ENCODE results near the gene GGA1. TPM values are rescaled to one million over a fixed set of nuclear protein-coding genes. Genes with fewer than 3 reads are reported as not detected.

Gene GGA1
- total and polyA plus RNA-seq, 2 of the 4 experiments (the other 2 are of a cell fraction), result 17.2 to 48.5 TPM

GRCh38 chr22:37660709-37661045 is 52.0 kb downstream of the GGA1 start:
- Histone ChIP-seq H2AK5ac (ENCODE audit: low read depth, low read length) (peak overlapping the region; percentile 24; the same call in 1 of the 2 replicates), H3K27me3 (ENCODE audit: control insufficient read depth, insufficient read depth, low read length) (no peaks in the 10 kb centered on the region), H3K79me1 (ENCODE audit: low read depth in 1 of 2, low read length in 2 of 2) (peaks cover 30 to 63% of the 10 kb centered on the region in 2 experiments; a peak in 3 of 4 replicates), H3K36me3 (ENCODE audit: control insufficient read depth, insufficient read depth, low read length) (peaks cover 3% of the 10 kb centered on the region; the same call in 1 of the 2 replicates), H4K91ac (ENCODE audit: insufficient read depth, low read depth, low read length) (no peak overlapping the region), H3K18ac (ENCODE audit: low read depth, low read length) (no peak overlapping the region), H3K4me2 (ENCODE audit: low read depth, low read length) (no peak overlapping the region), H4K20me1 (ENCODE audit: insufficient read depth, low read length) (peaks cover 31% of the 10 kb centered on the region), H4K8ac (ENCODE audit: low read depth in 2 of 2, low read length in 2 of 2) (no peak overlapping the region), H3K4ac (ENCODE audit: low read depth, low read length) (peak overlapping the region; percentile 23; the same call in 1 of the 2 replicates), H3K4me3 (ENCODE audit: insufficient read depth, low read depth, low read length) (no peak overlapping the region), H3K9me1 (ENCODE audit: insufficient read depth, low read length) (peaks cover 11% of the 10 kb centered on the region), H2BK15ac (ENCODE audit: low read depth, low read length) (no peak overlapping the region), H2AK9ac (replicated peaks; ENCODE audit: low read depth, low read length, poor library complexity) (no peak overlapping the region), H2BK5ac (ENCODE audit: low read depth, low read length, poor library complexity, severe bottlenecking) (peak overlapping the region; percentile 25), H2BK120ac (ENCODE audit: low read depth, low read length) (no peak overlapping the region), H3K14ac (replicated peaks; ENCODE audit: low read depth, low read length) (no peak overlapping the region), H3K9ac (ENCODE audit: low read depth, low read length) (0 out of 2 replicates have a peak overlapping the region, but pooled peaks have one; percentile 1), H4K5ac (ENCODE audit: low read depth, low read length) (no peak overlapping the region), H2BK20ac (ENCODE audit: low read depth, low read length) (no peak overlapping the region), H3K27ac (ENCODE audit: insufficient read depth, low read length) (no peak overlapping the region), H2AFZ (replicated peaks; ENCODE audit: low read length, poor library complexity) (no peak overlapping the region), H3K23ac (ENCODE audit: low read depth, low read length) (peak overlapping the region; percentile 39; the same call in 1 of the 2 replicates), H3K9me3 (ENCODE audit: control insufficient read depth, insufficient read depth, low read length) (no peaks in the 10 kb centered on the region), H3K56ac (ENCODE audit: extremely low read depth, insufficient read depth, low read length) (no peak overlapping the region), H3K4me1 (ENCODE audit: control insufficient read depth, insufficient read depth, low read length) (peaks cover 25% of the 10 kb centered on the region)
- in situ Hi-C loops (cut with MboI; ENCODE audit: low sequenced_read_pairs) (no loop called here), intact Hi-C loops (cut with micrococcal nuclease) (loop anchor here (1.0 kb wide), 2 partner anchors 21 to 131 kb away; no protein-coding TSS in a partner anchor), dilution Hi-C loops (cut with HindIII; ENCODE audit: low sequenced_read_pairs, unreplicated experiment) (no loop called here)
- BruUV-seq (replicated peaks), result no TSS peak
- no peak for DNase-seq
- WGBS, 2 experiments (ENCODE audit: extremely low coverage in 2 of 2, insufficient read length in 1 of 2), result 83% methylated on average over 1 of the region's 2 CpGs; no CpG with 5 or more reads in 1 of the 2 experiments
- POLR2A ChIA-PET (ENCODE audit: unreplicated experiment), result interaction anchor here (0.5 kb wide), 1 partner anchor 18 kb away, joined by 4 read pairs; no protein-coding TSS in a partner anchor
- CTCF ChIA-PET, result interaction anchor here (1.4 to 2.5 kb wide), 4 partner anchors 17 to 115 kb away, joined by 4 to 15 read pairs (median 4); no protein-coding TSS in a partner anchor
- TF ChIP-seq, protein P1, sequence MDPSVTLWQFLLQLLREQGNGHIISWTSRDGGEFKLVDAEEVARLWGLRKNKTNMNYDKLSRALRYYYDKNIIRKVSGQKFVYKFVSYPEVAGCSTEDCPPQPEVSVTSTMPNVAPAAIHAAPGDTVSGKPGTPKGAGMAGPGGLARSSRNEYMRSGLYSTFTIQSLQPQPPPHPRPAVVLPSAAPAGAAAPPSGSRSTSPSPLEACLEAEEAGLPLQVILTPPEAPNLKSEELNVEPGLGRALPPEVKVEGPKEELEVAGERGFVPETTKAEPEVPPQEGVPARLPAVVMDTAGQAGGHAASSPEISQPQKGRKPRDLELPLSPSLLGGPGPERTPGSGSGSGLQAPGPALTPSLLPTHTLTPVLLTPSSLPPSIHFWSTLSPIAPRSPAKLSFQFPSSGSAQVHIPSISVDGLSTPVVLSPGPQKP (IDR thresholded peaks at IDR 0.05; ENCODE audit: borderline replicate concordance, low read depth, low read length), result no peak
- TF ChIP-seq RFX5 (IDR thresholded peaks at IDR 0.05; ENCODE audit: low read depth, low read length) (no peak), RCOR1 (IDR thresholded peaks at IDR 0.05; ENCODE audit: insufficient replicate concordance, low read length) (no peak), USF2 (IDR thresholded peaks at IDR 0.05; ENCODE audit: low read depth, low read length) (no peak), POLR2A (IDR thresholded peaks at IDR 0.05; ENCODE audit: low read depth, low read length) (no peak), MAZ (IDR thresholded peaks at IDR 0.05; ENCODE audit: borderline replicate concordance, low read depth, low read length) (no peak), SMC3 (IDR thresholded peaks at IDR 0.05; ENCODE audit: low read depth, low read length) (no peak), MXI1 (IDR thresholded peaks at IDR 0.05; ENCODE audit: borderline replicate concordance, low read depth, low read length) (no peak), RAD21 (IDR thresholded peaks at IDR 0.05; ENCODE audit: low read length) (no peak)
- no peak for ATAC-seq (ENCODE audit: low read depth)

All from IMR-90 (cell line).